Neural crest cell (in vitro differentiated cells): ENCODE data around the gene MRPL27. TPM values are rescaled to one million over a fixed set of nuclear protein-coding genes. Genes with fewer than 3 reads are reported as not detected.
"Not testable (repeated sequence)": the region's sequence is repeated elsewhere in the genome, so short reads cannot be mapped to it uniquely, and the experiment has no call there.

Experiments used
- DNase-seq: peaks from one replicate; pipeline ENCODE4 v3.0.0; 2021; ENCODE audit warnings: low read depth, mixed read lengths, low spot score
- H3K27ac Mint-ChIP-seq: one replicate; pipeline ENCODE4 v1.8.0; 2021; ENCODE audit warnings: mild to moderate bottlenecking, mixed read lengths; ENCODE audit not compliant: unreplicated experiment
- H3K27me3 Mint-ChIP-seq: 2 replicates; pipeline ENCODE4 v1.8.0; 2021; ENCODE audit warnings: low read depth, mild to moderate bottlenecking, mixed read lengths
- H3K36me3 Mint-ChIP-seq: 2 replicates; pipeline ENCODE4 v1.8.0; 2021; ENCODE audit warnings: low read depth, mild to moderate bottlenecking, mixed read lengths
- H3K4me1 Mint-ChIP-seq: 2 replicates; pipeline ENCODE4 v1.8.0; 2021; ENCODE audit warnings: mixed read lengths
- H3K4me3 Mint-ChIP-seq: one replicate; pipeline ENCODE4 v1.8.0; 2021; ENCODE audit warnings: mild to moderate bottlenecking, mixed read lengths
- H3K9me3 Mint-ChIP-seq: 2 replicates; pipeline ENCODE4 v1.8.0; 2021; ENCODE audit warnings: mixed read lengths
- long read RNA-seq: library from polyadenylated mRNA; unstranded; transcript quantifications from one replicate; pipeline ENCODE4 v2.0.0, GENCODE V29; 2020
- total RNA-seq: library from RNA; stranded (reverse); gene quantifications from 2 replicates; pipeline ENCODE4 v1.2.1, GENCODE V29; 2021
- TF ChIP-seq, protein P1 (sequence below): fragments of 200-600 bp; sonication (generic); conservative IDR thresholded peaks from 2 replicates; pipeline ENCODE4 v1.5.0; 2021; ENCODE audit warnings: antibody characterized with exemption, mild to moderate bottlenecking

The MRPL27 gene
- total RNA-seq = 70.4 and 72.2 TPM in 2 replicates
- long read RNA-seq, transcript MRPL27-201 (4 exons, 716 nt) = major isoform, 23 of 33 reads
- long read RNA-seq, partial matches to known transcripts = 0 of 33 reads
- long read RNA-seq, other reads (novel, unspliced or antisense) = 4 of 33 reads

DNA sequence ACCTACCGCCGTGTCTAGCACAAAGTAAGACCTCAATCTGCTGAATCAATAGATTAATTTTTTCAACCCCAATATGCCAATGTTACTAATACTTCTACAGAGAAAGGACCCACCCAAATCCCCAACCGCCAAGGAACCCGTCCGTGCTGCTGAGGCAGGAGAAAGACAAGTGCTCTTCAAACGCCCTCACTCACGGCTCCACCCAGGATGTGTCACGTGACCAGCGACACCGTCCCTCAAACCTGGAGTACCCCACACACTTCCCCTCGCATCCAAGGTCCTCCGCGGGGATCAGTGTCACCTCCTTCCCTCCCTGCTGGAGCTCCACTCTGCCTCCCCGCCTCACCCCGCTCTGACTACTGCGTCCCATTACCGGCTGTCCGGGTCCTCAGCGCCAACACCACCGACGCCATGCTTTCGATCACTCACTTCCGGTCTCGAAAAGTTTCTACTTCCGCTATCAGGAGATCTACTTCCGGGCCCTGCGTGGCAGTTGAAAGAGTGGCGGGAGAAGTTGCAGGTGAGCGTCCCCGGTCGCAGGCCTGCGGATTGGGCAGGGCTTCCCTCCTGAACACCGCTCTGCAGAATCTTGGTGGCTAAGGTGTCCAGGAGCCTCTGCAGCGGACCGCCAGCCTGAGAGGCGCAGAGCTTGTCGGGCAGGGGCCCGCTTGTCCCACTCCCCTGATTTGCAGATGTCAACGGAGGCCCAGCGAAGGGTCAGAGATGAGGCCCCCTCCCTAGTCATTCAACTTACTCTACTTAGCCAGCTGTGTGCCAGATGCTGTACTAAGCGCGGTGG is at the start of gene MRPL27, which contains the start of gene EME1:
Gene MRPL27 (minus strand): TSS at position 427 of the 799 bp plus-strand sequence. CDS start 14 bp downstream, at position 413.
Gene EME1 (plus strand): TSS at position 472 of the 799 bp plus-strand sequence. CDS start 1,980 bp downstream, outside the sequence.
- H3K27ac Mint-ChIP-seq = peak within 1 kb of the TSS; percentile 99
- peaks cover 27% of the 10 kb centered on the region for H3K4me1 Mint-ChIP-seq
- peak; percentile 64 for DNase-seq
- H3K36me3 Mint-ChIP-seq = peaks cover 10% of the 10 kb centered on the region
- H3K4me3 Mint-ChIP-seq = peak within 1 kb of the TSS; percentile 98
- H3K27me3 Mint-ChIP-seq = no peaks in the 10 kb centered on the region
- TF ChIP-seq, protein P1, sequence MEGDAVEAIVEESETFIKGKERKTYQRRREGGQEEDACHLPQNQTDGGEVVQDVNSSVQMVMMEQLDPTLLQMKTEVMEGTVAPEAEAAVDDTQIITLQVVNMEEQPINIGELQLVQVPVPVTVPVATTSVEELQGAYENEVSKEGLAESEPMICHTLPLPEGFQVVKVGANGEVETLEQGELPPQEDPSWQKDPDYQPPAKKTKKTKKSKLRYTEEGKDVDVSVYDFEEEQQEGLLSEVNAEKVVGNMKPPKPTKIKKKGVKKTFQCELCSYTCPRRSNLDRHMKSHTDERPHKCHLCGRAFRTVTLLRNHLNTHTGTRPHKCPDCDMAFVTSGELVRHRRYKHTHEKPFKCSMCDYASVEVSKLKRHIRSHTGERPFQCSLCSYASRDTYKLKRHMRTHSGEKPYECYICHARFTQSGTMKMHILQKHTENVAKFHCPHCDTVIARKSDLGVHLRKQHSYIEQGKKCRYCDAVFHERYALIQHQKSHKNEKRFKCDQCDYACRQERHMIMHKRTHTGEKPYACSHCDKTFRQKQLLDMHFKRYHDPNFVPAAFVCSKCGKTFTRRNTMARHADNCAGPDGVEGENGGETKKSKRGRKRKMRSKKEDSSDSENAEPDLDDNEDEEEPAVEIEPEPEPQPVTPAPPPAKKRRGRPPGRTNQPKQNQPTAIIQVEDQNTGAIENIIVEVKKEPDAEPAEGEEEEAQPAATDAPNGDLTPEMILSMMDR = no peak
- no peaks in the 10 kb centered on the region for H3K9me3 Mint-ChIP-seq

DNA sequence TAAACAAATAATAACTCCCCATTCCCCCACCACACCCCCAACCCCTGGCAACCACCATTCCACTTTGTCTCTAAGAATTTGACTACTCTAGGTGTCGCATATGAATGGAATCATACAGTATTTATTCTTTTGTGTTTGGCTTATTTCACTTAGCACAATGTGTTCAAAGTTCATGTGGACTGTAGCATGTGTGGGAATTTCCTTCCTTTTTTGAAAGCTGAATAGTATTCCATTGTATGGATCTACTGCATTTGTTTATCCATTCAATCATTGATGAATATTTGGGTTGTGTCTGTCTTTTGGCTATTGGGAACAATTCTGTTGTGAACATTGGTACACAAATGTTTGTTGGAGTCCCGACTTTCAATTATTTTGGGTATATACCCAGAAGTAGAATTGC is 49.8 kb upstream of the MRPL27 start:
- Mint-ChIP-seq H3K36me3 (peaks cover 8% of the 10 kb centered on the region), H3K27me3 (peaks cover 2% of the 10 kb centered on the region), H3K27ac (no peak overlapping the region), H3K4me3 (no peak overlapping the region), H3K4me1 (peaks cover 25% of the 10 kb centered on the region), H3K9me3 (peaks cover 11% of the 10 kb centered on the region)
- TF ChIP-seq, protein P1 = no peak
- no peak for DNase-seq

DNA sequence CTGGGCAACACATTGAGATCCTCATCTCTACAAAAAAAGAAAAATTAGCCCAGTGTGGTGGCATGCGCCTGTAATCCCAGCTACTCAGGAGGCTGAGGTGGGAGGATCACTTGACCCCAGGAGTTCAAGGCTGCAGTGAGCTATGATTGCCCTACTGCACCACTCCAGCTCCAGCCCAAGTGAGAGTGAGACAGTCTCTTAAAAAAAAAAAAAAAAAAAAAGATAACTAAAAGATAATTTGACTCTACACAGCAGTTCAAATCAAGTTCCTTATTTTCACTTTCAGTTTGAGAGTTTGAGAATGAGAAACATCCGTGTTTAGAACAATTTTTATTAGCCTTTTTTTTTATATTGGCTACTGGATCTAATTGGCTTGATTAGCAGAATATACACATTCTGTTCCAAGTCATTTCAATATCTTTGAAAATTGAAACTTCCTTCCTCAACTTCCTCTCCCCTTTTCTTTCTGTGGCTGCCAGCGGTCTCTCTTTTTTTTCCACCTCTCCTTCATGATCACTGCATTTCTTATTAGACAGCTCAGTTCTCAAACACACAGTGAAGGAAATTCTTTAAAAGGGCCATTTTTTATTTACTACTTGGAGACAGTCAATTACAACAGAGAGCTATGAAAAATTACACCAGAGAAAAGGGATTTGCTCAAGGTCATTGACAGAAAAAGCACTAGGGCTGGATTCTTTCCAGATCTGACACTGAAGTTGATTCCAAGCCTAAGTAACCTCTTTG is 48.5 kb upstream of the MRPL27 start:
- Mint-ChIP-seq H3K4me3 (no peak overlapping the region), H3K27me3 (peaks cover 5% of the 10 kb centered on the region), H3K4me1 (peaks cover 12% of the 10 kb centered on the region), H3K27ac (no peak overlapping the region), H3K9me3 (peaks cover 11% of the 10 kb centered on the region), H3K36me3 (peaks cover 8% of the 10 kb centered on the region)
- TF ChIP-seq, protein P1 = no peak
- DNase-seq = no peak

DNA sequence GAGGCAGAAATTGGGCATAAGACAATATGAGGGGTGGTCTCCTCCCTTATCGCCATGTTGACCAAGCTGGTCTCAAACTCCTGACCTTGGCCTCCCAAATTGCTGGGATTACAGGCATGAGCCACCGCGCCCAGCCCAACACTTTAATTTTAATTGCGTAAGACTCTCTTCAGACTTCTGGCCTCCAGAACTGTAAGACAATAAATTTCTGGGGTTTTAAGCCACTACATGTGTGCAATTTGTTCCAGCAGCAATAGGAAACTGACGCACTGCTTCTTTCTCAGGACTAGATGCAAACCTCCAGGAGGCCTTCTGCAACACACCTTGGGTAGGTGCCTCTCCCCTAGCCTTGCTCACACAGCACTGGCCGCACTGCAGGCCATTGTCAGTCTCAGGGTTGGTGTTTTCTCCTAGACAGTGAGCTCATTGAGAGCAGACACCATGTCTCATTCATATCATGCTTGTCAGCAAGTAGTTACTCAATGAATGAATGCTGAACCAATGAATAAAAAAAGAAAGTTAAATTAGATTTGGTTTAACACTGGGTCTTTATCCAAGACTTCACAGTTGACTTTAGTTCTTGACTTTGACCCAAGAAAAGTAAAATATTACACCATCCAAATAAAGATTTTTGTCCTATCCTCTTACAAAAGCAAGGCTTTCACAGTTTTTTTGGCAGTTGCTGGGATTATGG is 47.6 kb upstream of the MRPL27 start:
- Mint-ChIP-seq H3K4me1 (peaks cover 8% of the 10 kb centered on the region), H3K9me3 (peaks cover 11% of the 10 kb centered on the region), H3K36me3 (peaks cover 8% of the 10 kb centered on the region), H3K27ac (no peak overlapping the region), H3K27me3 (peaks cover 5% of the 10 kb centered on the region), H3K4me3 (no peak overlapping the region)
- TF ChIP-seq, protein P1 = no peak
- DNase-seq = no peak

DNA sequence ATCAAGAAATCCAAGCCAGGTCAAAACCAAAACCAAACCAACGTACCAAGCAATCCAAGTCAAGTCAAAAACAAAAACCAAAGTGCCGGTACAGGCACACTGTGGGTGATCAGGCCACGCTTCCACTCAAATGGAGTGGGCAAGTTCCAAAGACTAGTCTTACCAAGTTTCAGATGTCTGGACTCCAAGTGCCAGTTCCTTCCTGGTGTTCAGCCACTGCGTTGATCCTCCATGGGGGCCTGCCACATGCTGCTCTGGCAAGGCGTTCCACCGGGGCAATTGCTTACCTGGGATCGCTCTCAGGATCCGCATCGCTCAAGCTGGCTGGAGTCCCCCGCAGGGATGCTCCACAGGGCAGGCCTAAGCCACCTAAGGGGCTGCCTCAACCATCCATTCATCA is 46.6 kb upstream of the MRPL27 start:
- H3K9me3 Mint-ChIP-seq = peaks cover 11% of the 10 kb centered on the region
- DNase-seq, H3K4me1 Mint-ChIP-seq, H3K27me3 Mint-ChIP-seq, H3K27ac Mint-ChIP-seq, H3K36me3 Mint-ChIP-seq, H3K4me3 Mint-ChIP-seq: not testable (repeated sequence)
